Activated naive CD4-positive, alpha-beta T cell treated with anti-CD3 and anti-CD28 coated beads, Interleukin-2, amount 10 ng/mL, durations not matched to agents 5 hours and 36 hours (primary cell): ENCODE measurements around the gene SCD5. TPM values are rescaled to one million over a fixed set of nuclear protein-coding genes. Genes with fewer than 3 reads are reported as not detected.

ENCODE experiments used
- microRNA-seq: library from miRNA; unstranded; fragments of <30 nt; microRNA quantifications from one replicate; pipeline ENCODE4 v1.2.0, GENCODE V29; 2022; ENCODE audit warnings: borderline microRNAs expressed, borderline replicate concordance
- total RNA-seq, 2 experiments: library from RNA; stranded (reverse); gene quantifications; one replicate each; pipeline ENCODE4 v1.2.3, GENCODE V29; 2021

SCD5 gene
- under 1 TPM; 0.76 to 0.94 TPM for total RNA-seq

DNA sequence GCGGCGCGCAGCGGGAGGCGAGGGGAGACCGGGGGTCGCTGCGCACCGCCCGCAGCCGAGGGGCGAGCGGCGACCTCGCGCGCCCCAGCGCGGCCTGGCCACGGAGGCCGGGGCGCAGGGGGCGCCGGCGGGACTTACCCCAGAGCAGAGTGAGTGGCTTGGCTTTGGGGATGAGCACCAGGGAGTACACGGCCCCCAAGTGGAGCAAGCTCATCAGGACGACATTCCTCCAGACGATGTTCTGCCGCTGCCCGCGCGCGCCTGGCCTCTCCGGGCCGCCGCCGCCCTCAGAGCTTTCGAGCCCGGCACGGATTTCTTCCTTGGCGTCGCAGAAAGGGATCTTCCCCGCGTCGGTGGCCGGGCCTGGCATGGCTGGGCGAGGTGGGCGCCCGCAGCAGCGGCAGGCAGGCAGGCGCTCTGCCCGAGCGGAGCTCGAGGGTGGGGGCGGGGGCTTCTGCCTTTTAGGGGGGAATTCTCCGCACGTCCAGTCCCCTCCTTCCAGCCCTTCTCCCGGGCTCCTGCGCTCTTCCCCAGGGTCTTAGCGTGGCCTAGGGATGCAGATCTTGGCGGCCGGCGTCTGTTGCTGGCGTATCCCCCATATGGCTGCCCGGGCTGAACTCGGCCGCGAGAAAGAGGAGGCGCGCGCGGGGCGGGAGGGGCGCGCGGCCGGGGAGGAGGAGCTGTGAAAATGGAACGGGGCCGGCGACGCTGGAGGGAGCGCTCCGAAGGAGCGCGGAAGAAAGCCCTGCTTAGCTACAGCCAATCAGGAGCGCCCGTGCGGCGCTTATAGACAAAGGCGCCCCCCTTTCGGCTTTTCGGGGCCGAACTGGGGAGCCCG is at the start of gene SCD5:
SCD5 (minus strand) TSS at position 629 of the 838 bp plus-strand sequence; CDS start at position 370, 259 bp downstream.

Small RNAs within 50 kb of the gene (microRNA-seq; reads per million reads assigned to microRNA genes)
- gene MIR575, result not detected

Other genes with a start within 250 kb of the SCD5 start
- not detected for gene TMEM150C, start 236.8 kb downstream of the SCD5 start, total RNA-seq
- 100 to 1,000 TPM; 124 to 128 TPM for gene SEC31A, start 92.4 kb upstream of the SCD5 start, total RNA-seq
- 1 to 10 TPM; 3.0 to 3.1 TPM for gene THAP9, start 101.9 kb upstream of the SCD5 start, total RNA-seq
- gene LIN54, start 212.0 kb upstream of the SCD5 start, total RNA-seq, result 10 to 100 TPM; 28.7 to 29.5 TPM
- gene COPS4, start 236.4 kb upstream of the SCD5 start, total RNA-seq, result 10 to 100 TPM; 26.0 to 28.6 TPM